ENCODE results near the gene HOXD1. TPM values are rescaled to one million over a fixed set of nuclear protein-coding genes. Genes with fewer than 3 reads are reported as not detected.

The HOXD1 gene
- total RNA-seq, 1 experiment from 2014 or later = not detected

GRCh38 chr2:176160986-176161824, 27.3 kb upstream of the HOXD1 start:
- BruUV-seq (replicated peaks) = no TSS peak
- ChIA-PET CTCF (interaction anchor here (0.7 to 2.6 kb wide), 3 partner anchors 20 to 493 kb away, joined by 3 to 10 read pairs (median 10); no protein-coding TSS in a partner anchor), POLR2A (interaction anchor here (0.8 kb wide), 1 partner anchor 1053 kb away, joined by 4 read pairs; no protein-coding TSS in a partner anchor)
- H3K27ac Mint-ChIP-seq (ENCODE audit: low read depth, unreplicated experiment) = no peak overlapping the region
- H3K27me3 Mint-ChIP-seq (ENCODE audit: insufficient read depth, unreplicated experiment) = no peaks in the 10 kb centered on the region
- H3K4me1 Mint-ChIP-seq (ENCODE audit: insufficient read depth, unreplicated experiment) = no peaks in the 10 kb centered on the region
- intact Hi-C loops (cut with micrococcal nuclease) = no loop called here
- peaks cover 8% of the 10 kb centered on the region for H3K9me3 Mint-ChIP-seq (ENCODE audit: unreplicated experiment)
- no peak overlapping the region for H3K4me3 Mint-ChIP-seq (ENCODE audit: unreplicated experiment)
- H3K36me3 Mint-ChIP-seq (ENCODE audit: insufficient read depth, unreplicated experiment) = no peaks in the 10 kb centered on the region
- TF ChIP-seq CTCF (IDR thresholded peaks at IDR 0.05; ENCODE audit: unreplicated experiment) = no peak
- no peak for DNase-seq (ENCODE audit: unreplicated experiment)

- ChIA-PET CTCF (interaction anchor here (0.6 to 2.6 kb wide), 6 partner anchors 21 to 650 kb away, joined by 3 to 10 read pairs (median 4); no protein-coding TSS in a partner anchor), POLR2A (interaction anchor here (0.8 kb wide), 1 partner anchor 1052 kb away, joined by 4 read pairs; no protein-coding TSS in a partner anchor)
- no peaks in the 10 kb centered on the region for H3K4me1 Mint-ChIP-seq (ENCODE audit: insufficient read depth, unreplicated experiment)
- no peak overlapping the region for H3K4me3 Mint-ChIP-seq (ENCODE audit: unreplicated experiment)
- H3K9me3 Mint-ChIP-seq (ENCODE audit: unreplicated experiment) = peaks cover 8% of the 10 kb centered on the region
- DNase-seq (ENCODE audit: unreplicated experiment) = no peak
- TF ChIP-seq CTCF (IDR thresholded peaks at IDR 0.05; ENCODE audit: unreplicated experiment) = no peak
- H3K27me3 Mint-ChIP-seq (ENCODE audit: insufficient read depth, unreplicated experiment) = no peaks in the 10 kb centered on the region
- H3K27ac Mint-ChIP-seq (ENCODE audit: low read depth, unreplicated experiment) = no peak overlapping the region
- H3K36me3 Mint-ChIP-seq (ENCODE audit: insufficient read depth, unreplicated experiment) = no peaks in the 10 kb centered on the region
- intact Hi-C loops (cut with micrococcal nuclease) = no loop called here
- BruUV-seq (replicated peaks) = no TSS peak
These were observed 26.4 kb upstream of the HOXD1 start for GRCh38 chr2:176161825-176162626.

GRCh38 chr2:176162911-176163671, 25.4 kb upstream of the HOXD1 start:
- POLR2A ChIA-PET = no interaction called here
- Mint-ChIP-seq H3K36me3 (ENCODE audit: insufficient read depth, unreplicated experiment) (no peaks in the 10 kb centered on the region), H3K4me3 (ENCODE audit: unreplicated experiment) (no peak overlapping the region)

More at GRCh38 chr2:176162911-176163671, 25.4 kb upstream of the HOXD1 start:
- Mint-ChIP-seq H3K27me3 (ENCODE audit: insufficient read depth, unreplicated experiment) (no peaks in the 10 kb centered on the region), H3K27ac (ENCODE audit: low read depth, unreplicated experiment) (no peak overlapping the region), H3K4me1 (ENCODE audit: insufficient read depth, unreplicated experiment) (no peaks in the 10 kb centered on the region), H3K9me3 (ENCODE audit: unreplicated experiment) (peaks cover 8% of the 10 kb centered on the region)
- intact Hi-C loops (cut with micrococcal nuclease) = no loop called here
- TF ChIP-seq CTCF (IDR thresholded peaks at IDR 0.05; ENCODE audit: unreplicated experiment) = no peak
- CTCF ChIA-PET = interaction anchor here (0.6 to 2.6 kb wide), 4 partner anchors 20 to 391 kb away, joined by 3 to 10 read pairs (median 6); no protein-coding TSS in a partner anchor
- BruUV-seq (replicated peaks) = no TSS peak
- DNase-seq (ENCODE audit: unreplicated experiment) = no peak

All from MCF 10A (cell line).